HUES48 (cell line): ENCODE measurements around the gene LRP1.

Experiments
- H3K27ac ChIP-seq: one replicate; pipeline ENCODE4 v1.7.0; 2013; ENCODE audit warnings: low read depth, low read length, inconsistent platforms
- H3K27me3 ChIP-seq: 2 replicates; pipeline ENCODE4 v1.6.1; 2013; ENCODE audit warnings: mild to moderate bottlenecking, low read length; ENCODE audit not compliant: control insufficient read depth, insufficient read depth
- H3K36me3 ChIP-seq: 2 replicates; pipeline ENCODE4 v1.6.1; 2013; ENCODE audit warnings: low read length; ENCODE audit not compliant: control insufficient read depth, insufficient read depth
- H3K4me1 ChIP-seq: 2 replicates; pipeline ENCODE4 v1.6.1; 2013; ENCODE audit warnings: mild to moderate bottlenecking, low read length; ENCODE audit not compliant: control insufficient read depth, insufficient read depth
- H3K4me3 ChIP-seq: 2 replicates; pipeline ENCODE4 v1.5.1; 2013; ENCODE audit warnings: mild to moderate bottlenecking, low read depth, low read length
- H3K9ac ChIP-seq: 2 replicates; pipeline ENCODE4 v1.6.1; 2013; ENCODE audit warnings: mild to moderate bottlenecking, low read depth, low read length, moderate library complexity
- H3K9me3 ChIP-seq: 2 replicates; pipeline ENCODE4 v1.6.1; 2013; ENCODE audit warnings: low read length; ENCODE audit not compliant: control insufficient read depth, insufficient read depth

Gene LRP1

DNA sequence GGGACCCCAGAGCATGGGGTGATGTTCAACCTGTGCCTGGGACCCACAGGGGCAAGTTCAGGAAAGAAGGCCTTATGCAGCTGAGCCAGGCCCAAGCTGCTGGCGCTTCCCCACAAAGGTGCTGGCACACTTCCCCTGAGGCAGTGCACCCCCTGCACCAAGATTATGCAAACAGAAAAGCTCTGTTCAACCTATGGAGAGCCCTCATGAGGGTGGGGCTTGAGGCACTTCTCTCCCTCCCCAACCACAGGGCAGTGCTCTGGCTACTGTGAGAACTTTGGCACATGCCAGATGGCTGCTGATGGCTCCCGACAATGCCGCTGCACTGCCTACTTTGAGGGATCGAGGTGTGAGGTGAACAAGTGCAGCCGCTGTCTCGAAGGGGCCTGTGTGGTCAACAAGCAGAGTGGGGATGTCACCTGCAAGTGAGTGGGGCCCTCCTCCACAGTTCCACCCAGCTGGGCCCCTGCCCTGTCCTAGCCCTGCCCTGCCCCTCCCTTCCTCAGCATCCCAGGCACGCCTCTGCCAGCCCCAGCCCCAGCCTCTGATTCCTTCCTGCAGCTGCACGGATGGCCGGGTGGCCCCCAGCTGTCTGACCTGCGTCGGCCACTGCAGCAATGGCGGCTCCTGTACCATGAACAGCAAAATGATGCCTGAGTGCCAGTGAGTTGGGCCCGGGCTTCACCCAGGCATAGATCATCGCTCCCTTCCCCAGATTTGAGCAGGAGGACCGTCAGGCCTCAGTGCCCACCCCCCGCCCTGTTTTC, 82.8 kb downstream of the LRP1 start:
- Histone ChIP-seq H3K4me1 (peaks cover 15% of the 10 kb centered on the region), H3K9me3 (no peaks in the 10 kb centered on the region), H3K27me3 (peaks cover 27% of the 10 kb centered on the region), H3K4me3 (no peak overlapping the region), H3K36me3 (peaks cover 59% of the 10 kb centered on the region), H3K9ac (no peak overlapping the region), H3K27ac (no peak overlapping the region)

GRCh38 chr12:57211791-57212700, 83.8 kb downstream of the LRP1 start:
- Histone ChIP-seq H3K4me1 (peaks cover 15% of the 10 kb centered on the region), H3K4me3 (no peak overlapping the region), H3K27me3 (peaks cover 35% of the 10 kb centered on the region), H3K9me3 (no peaks in the 10 kb centered on the region), H3K27ac (no peak overlapping the region), H3K36me3 (peaks cover 52% of the 10 kb centered on the region), H3K9ac (no peak overlapping the region)

DNA sequence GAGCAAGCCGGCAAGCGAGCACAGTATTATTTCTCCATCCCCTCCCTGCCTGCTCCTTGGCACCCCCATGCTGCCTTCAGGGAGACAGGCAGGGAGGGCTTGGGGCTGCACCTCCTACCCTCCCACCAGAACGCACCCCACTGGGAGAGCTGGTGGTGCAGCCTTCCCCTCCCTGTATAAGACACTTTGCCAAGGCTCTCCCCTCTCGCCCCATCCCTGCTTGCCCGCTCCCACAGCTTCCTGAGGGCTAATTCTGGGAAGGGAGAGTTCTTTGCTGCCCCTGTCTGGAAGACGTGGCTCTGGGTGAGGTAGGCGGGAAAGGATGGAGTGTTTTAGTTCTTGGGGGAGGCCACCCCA, 84.4 kb downstream of the LRP1 start:
- H3K36me3 ChIP-seq = peaks cover 48% of the 10 kb centered on the region

GRCh38 chr12:57213058-57213715, 84.9 kb downstream of the LRP1 start:
- Histone ChIP-seq H3K27me3 (peaks cover 46% of the 10 kb centered on the region), H3K4me1 (peaks cover 20% of the 10 kb centered on the region), H3K36me3 (peaks cover 43% of the 10 kb centered on the region), H3K9ac (no peak overlapping the region), H3K27ac (no peak overlapping the region), H3K4me3 (no peak overlapping the region), H3K9me3 (no peaks in the 10 kb centered on the region)

More for the DNA sequence above, 84.4 kb downstream of the LRP1 start:
- Histone ChIP-seq H3K4me1 (peaks cover 20% of the 10 kb centered on the region), H3K27me3 (peaks cover 41% of the 10 kb centered on the region), H3K4me3 (no peak overlapping the region), H3K9me3 (no peaks in the 10 kb centered on the region), H3K27ac (no peak overlapping the region), H3K9ac (no peak overlapping the region)

- Histone ChIP-seq H3K9me3 (no peaks in the 10 kb centered on the region), H3K27ac (no peak overlapping the region), H3K4me1 (peaks cover 20% of the 10 kb centered on the region), H3K27me3 (peaks cover 53% of the 10 kb centered on the region), H3K36me3 (peaks cover 36% of the 10 kb centered on the region), H3K9ac (no peak overlapping the region), H3K4me3 (no peak overlapping the region)
Measured at GRCh38 chr12:57213763-57214397, 85.6 kb downstream of the LRP1 start.

DNA sequence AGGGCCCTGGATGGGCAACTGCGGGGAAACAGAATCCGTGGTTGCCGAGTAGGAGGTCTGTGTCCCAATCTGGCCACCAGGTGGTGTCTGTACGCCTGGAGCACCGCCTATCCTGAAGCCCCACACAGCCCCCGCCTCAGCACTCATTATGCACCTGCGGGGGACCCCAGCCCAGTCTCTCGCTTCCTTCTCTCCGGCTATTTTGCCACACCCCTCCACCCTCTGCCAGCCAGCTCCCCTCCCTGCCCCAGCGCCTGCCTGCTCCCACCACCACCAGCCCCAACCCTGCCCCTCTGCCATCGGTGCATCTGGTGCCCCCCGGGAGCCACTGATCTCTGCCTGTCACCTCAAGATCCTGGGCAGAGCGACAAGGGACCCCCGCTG, 86.1 kb downstream of the LRP1 start:
- Histone ChIP-seq H3K27me3 (peaks cover 58% of the 10 kb centered on the region), H3K9me3 (no peaks in the 10 kb centered on the region), H3K4me3 (no peak overlapping the region), H3K4me1 (peaks cover 24% of the 10 kb centered on the region), H3K27ac (no peak overlapping the region), H3K36me3 (peaks cover 31% of the 10 kb centered on the region), H3K9ac (no peak overlapping the region)

- H3K4me1 ChIP-seq = peaks cover 30% of the 10 kb centered on the region
- no peak overlapping the region for H3K9ac ChIP-seq
- peaks cover 65% of the 10 kb centered on the region for H3K27me3 ChIP-seq
Measured at GRCh38 chr12:57215065-57215464, 86.8 kb downstream of the LRP1 start.

GRCh38 chr12:57215668-57216013, 87.4 kb downstream of the LRP1 start:
- H3K4me1 ChIP-seq = peaks cover 31% of the 10 kb centered on the region
- 0 out of 2 replicates have a peak overlapping the region, but pooled peaks have one; percentile 50 for H3K4me3 ChIP-seq
- H3K27ac ChIP-seq = no peak overlapping the region
- no peaks in the 10 kb centered on the region for H3K9me3 ChIP-seq
- H3K36me3 ChIP-seq = peaks cover 18% of the 10 kb centered on the region
- peaks cover 71% of the 10 kb centered on the region for H3K27me3 ChIP-seq
- no peak overlapping the region for H3K9ac ChIP-seq

More at GRCh38 chr12:57215065-57215464, 86.8 kb downstream of the LRP1 start:
- Histone ChIP-seq H3K4me3 (no peak overlapping the region), H3K9me3 (no peaks in the 10 kb centered on the region), H3K27ac (no peak overlapping the region), H3K36me3 (peaks cover 24% of the 10 kb centered on the region)

DNA sequence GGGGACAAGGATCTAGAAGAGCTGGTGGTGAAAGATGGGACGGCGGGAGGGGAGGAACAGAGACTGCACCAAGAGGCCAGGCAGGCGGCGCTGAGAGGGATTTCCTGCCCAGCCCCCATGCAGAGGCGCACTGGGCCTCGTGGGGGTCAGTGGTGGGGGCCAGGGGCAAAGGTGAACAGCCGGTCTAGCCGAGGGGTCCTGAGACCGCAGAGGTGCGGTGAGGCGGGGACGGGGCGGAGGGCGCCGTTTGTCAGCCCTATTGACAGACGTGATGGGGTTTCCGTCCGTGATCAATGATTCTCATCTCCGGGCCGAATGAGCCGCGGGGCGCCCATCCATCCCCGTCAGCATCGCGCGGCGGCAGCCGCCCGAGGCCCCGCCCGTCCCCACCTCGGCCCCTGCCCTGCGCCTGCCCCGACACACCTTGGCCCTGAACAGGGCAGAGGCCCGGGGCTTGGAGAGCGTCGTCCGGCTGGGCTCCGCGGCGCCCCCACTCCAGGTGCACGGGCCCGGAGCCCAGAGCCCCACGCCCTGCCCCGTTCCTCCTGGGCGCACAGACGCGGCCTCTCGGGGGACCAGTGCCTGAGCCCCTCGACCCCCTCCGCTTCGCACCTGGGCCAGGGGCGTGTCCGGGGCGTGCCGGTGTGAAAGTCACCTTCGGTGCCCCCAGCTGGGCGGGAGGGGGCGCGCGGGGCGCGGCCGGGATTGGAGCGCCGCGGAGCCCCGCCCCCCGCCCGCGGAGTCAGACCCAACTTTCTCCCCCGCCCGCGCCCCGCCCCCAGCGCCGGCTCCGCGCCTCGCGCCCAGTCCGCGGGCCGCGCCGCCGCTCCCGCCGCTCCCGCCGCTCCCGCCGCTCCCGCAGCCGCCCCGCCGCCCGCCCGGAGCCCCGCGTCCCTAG, 88.0 kb downstream of the LRP1 start, which contains the start of gene NXPH4:
Gene NXPH4 (plus strand): TSS at position 781 of the 898 bp plus-strand sequence. CDS start 176 bp downstream, outside the sequence.
- Histone ChIP-seq H3K27ac (no peak within 1 kb of the TSS), H3K27me3 (peaks cover 77% of the 10 kb centered on the region), H3K4me3 (peak within 1 kb of the TSS; percentile 50; the same call in 1 of the 2 replicates)

More for the DNA sequence above, 88.0 kb downstream of the LRP1 start, which contains the start of gene NXPH4:
- H3K9ac ChIP-seq = no peak within 1 kb of the TSS
- peaks cover 36% of the 10 kb centered on the region for H3K4me1 ChIP-seq
- no peaks in the 10 kb centered on the region for H3K9me3 ChIP-seq
- peaks cover 13% of the 10 kb centered on the region for H3K36me3 ChIP-seq
